HepG2 (cell line): ENCODE data around the gene ANXA5. TPM values are rescaled to one million over a fixed set of nuclear protein-coding genes. Genes with fewer than 3 reads are reported as not detected.

ENCODE experiments used
- ARNTL ChIP-seq: sonication (generic); formaldehyde crosslinking; IDR thresholded peaks from 2 replicates; pipeline ENCODE4 v1.4.0; 2020; ENCODE audit warnings: mild to moderate bottlenecking, missing genetic modification reagents
- ATF2 ChIP-seq: sonication (generic); formaldehyde crosslinking; IDR thresholded peaks from 2 replicates; pipeline ENCODE4 v1.4.0; 2020; ENCODE audit warnings: missing genetic modification reagents
- ATF7 ChIP-seq, 2 experiments: fragments of 450-650 bp in 1 of 2; sonication (generic) in 1 of 2; formaldehyde crosslinking in 1 of 2; IDR thresholded peaks; 2 replicates each; pipeline versions ENCODE4 v1.4.0 to v1.6.1; 2016 to 2020; ENCODE audit warnings: antibody characterized with exemption in 1 of 2, mild to moderate bottlenecking in 1 of 2, missing genetic modification reagents in 1 of 2
- ETV5 ChIP-seq: IDR thresholded peaks from 2 replicates; pipeline ENCODE4 v1.6.1; 2018; ENCODE audit warnings: missing biosample characterization, missing genetic modification reagents, inconsistent platforms, borderline replicate concordance
- HBP1 ChIP-seq: IDR thresholded peaks from 2 replicates; pipeline ENCODE4 v1.6.1; 2016; ENCODE audit warnings: low read depth, control low read depth
- MXI1 ChIP-seq: IDR thresholded peaks from 3 replicates; pipeline ENCODE4 v1.6.1; 2012; ENCODE audit warnings: low read depth, low read length, inconsistent platforms, borderline replicate concordance
- PITX1 ChIP-seq: sonication (generic); formaldehyde crosslinking; IDR thresholded peaks from 2 replicates; pipeline ENCODE4 v1.5.1; 2020; ENCODE audit warnings: mild to moderate bottlenecking, missing genetic modification reagents
- SIX1 ChIP-seq: sonication (generic); formaldehyde crosslinking; IDR thresholded peaks from 2 replicates; pipeline ENCODE4 v1.4.0; 2020; ENCODE audit warnings: missing genetic modification reagents, borderline replicate concordance
- SUZ12 ChIP-seq: fragments of 150-350 bp; IDR thresholded peaks from 2 replicates; pipeline ENCODE4 v1.6.1; 2014; ENCODE audit warnings: low read depth, low read length
- TFDP1 ChIP-seq: IDR thresholded peaks from 2 replicates; pipeline ENCODE4 v1.6.1; 2016; ENCODE audit warnings: missing compliant biosample characterization, missing genetic modification reagents, borderline replicate concordance
- YEATS4 ChIP-seq: sonication (generic); formaldehyde crosslinking; IDR thresholded peaks from 2 replicates; pipeline ENCODE4 v1.4.0; 2020; ENCODE audit warnings: missing genetic modification reagents, borderline replicate concordance
- ZC3H4 ChIP-seq: sonication (generic); formaldehyde crosslinking; IDR thresholded peaks from 2 replicates; pipeline ENCODE4 v1.4.0; 2020; ENCODE audit warnings: missing genetic modification reagents, borderline replicate concordance
- ZFX ChIP-seq: sonication (generic); formaldehyde crosslinking; IDR thresholded peaks from 2 replicates; pipeline ENCODE4 v1.4.0; 2020; ENCODE audit warnings: mild to moderate bottlenecking, low read depth, missing genetic modification reagents, moderate library complexity
- ZFY ChIP-seq: sonication (generic); formaldehyde crosslinking; IDR thresholded peaks from 2 replicates; pipeline ENCODE4 v1.4.0; 2020; ENCODE audit warnings: missing genetic modification reagents
- ZNF30 ChIP-seq: sonication (generic); formaldehyde crosslinking; IDR thresholded peaks from 2 replicates; pipeline ENCODE4 v1.5.0; 2020; ENCODE audit warnings: mild to moderate bottlenecking, missing genetic modification reagents
- polyA plus RNA-seq, 8 experiments: library from polyadenylated mRNA; depleted of rRNA in 3 of 8; stranded (reverse) in 7 of 8; unstranded in 1 of 8; fragments of >200 nt; fragmentation: Illumina TruSeq in 4 of 8; extraction: Trizol in 4 of 8; gene quantifications; 2 replicates each; pipeline versions ENCODE4 v1.2.1 to v1.2.3, GENCODE V29; 2011 to 2016; ENCODE audit warnings: low read depth in 4 of 8, missing spikeins in 1 of 8, mixed read lengths in 1 of 8; ENCODE audit not compliant: insufficient read depth in 1 of 8
- total RNA-seq, 5 experiments: library from RNA; depleted of rRNA; stranded (reverse); fragments of >200 nt; fragmentation: Illumina TruSeq; extraction: Trizol; gene quantifications; 2 replicates each; pipeline ENCODE4 v1.2.3, GENCODE V29; 2016; ENCODE audit warnings: low read depth in 1 of 5
- TF ChIP-seq, protein P1 (sequence below): sonication (generic); formaldehyde crosslinking; IDR thresholded peaks from 2 replicates; pipeline ENCODE4 v1.4.0; 2020; ENCODE audit warnings: mild to moderate bottlenecking, missing genetic modification reagents
- TF ChIP-seq, protein P2 (sequence below): sonication (generic); formaldehyde crosslinking; IDR thresholded peaks from 2 replicates; pipeline ENCODE4 v1.4.0; 2020; ENCODE audit warnings: missing genetic modification reagents

Gene ANXA5
- total and polyA plus RNA-seq, 2 of the 13 experiments (the other 11 are each of a cell fraction or from before 2014, with no cell fraction given), result 209 to 342 TPM

DNA sequence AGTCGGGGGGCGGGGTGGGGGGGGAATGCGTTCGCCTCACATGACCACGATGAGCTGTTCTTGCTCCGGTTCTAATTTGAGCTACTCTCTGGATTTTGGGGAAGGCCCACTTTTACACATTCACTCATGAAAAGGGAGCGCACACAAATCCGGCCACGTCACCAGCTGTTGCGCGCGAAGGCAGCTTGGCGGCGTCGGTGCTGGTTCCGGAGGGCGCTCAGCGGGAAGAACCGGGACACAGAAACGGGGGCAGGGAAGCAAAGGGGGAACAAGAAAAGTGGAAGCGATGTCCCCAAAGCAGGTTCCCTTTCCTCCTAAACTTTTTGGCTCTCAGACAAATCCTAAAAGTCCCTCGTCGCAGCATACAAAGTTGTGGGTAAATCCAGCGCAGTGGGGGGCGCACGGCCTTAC, 605 bp downstream of the ANXA5 start (continued):
- TF ChIP-seq TFDP1 (CRISPR knock-in tag), result peak; percentile 59; the same call in 1 of the 2 replicates
- no peak for TF ChIP-seq ZFY
- TF ChIP-seq YEATS4, result peak; percentile 45; the same call in 1 of the 2 replicates
- no peak for TF ChIP-seq ZNF30
- TF ChIP-seq, protein P1, sequence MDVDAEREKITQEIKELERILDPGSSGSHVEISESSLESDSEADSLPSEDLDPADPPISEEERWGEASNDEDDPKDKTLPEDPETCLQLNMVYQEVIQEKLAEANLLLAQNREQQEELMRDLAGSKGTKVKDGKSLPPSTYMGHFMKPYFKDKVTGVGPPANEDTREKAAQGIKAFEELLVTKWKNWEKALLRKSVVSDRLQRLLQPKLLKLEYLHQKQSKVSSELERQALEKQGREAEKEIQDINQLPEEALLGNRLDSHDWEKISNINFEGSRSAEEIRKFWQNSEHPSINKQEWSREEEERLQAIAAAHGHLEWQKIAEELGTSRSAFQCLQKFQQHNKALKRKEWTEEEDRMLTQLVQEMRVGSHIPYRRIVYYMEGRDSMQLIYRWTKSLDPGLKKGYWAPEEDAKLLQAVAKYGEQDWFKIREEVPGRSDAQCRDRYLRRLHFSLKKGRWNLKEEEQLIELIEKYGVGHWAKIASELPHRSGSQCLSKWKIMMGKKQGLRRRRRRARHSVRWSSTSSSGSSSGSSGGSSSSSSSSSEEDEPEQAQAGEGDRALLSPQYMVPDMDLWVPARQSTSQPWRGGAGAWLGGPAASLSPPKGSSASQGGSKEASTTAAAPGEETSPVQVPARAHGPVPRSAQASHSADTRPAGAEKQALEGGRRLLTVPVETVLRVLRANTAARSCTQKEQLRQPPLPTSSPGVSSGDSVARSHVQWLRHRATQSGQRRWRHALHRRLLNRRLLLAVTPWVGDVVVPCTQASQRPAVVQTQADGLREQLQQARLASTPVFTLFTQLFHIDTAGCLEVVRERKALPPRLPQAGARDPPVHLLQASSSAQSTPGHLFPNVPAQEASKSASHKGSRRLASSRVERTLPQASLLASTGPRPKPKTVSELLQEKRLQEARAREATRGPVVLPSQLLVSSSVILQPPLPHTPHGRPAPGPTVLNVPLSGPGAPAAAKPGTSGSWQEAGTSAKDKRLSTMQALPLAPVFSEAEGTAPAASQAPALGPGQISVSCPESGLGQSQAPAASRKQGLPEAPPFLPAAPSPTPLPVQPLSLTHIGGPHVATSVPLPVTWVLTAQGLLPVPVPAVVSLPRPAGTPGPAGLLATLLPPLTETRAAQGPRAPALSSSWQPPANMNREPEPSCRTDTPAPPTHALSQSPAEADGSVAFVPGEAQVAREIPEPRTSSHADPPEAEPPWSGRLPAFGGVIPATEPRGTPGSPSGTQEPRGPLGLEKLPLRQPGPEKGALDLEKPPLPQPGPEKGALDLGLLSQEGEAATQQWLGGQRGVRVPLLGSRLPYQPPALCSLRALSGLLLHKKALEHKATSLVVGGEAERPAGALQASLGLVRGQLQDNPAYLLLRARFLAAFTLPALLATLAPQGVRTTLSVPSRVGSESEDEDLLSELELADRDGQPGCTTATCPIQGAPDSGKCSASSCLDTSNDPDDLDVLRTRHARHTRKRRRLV, result 0 out of 2 replicates have a peak, but pooled peaks have one; percentile 21
- no peak for TF ChIP-seq SUZ12
- TF ChIP-seq ATF2, result no peak
- TF ChIP-seq ZFX, result peak; percentile 10
- TF ChIP-seq ETV5, result peak; percentile 27; the same call in 1 of the 2 replicates
- peak; percentile 39; the same call in 1 of the 2 replicates for TF ChIP-seq PITX1
- TF ChIP-seq ARNTL (CRISPR knock-in tag), result peak; percentile 65; the same call in 1 of the 2 replicates
- no peak for TF ChIP-seq ZC3H4 (CRISPR knock-in tag)
- TF ChIP-seq, protein P2, sequence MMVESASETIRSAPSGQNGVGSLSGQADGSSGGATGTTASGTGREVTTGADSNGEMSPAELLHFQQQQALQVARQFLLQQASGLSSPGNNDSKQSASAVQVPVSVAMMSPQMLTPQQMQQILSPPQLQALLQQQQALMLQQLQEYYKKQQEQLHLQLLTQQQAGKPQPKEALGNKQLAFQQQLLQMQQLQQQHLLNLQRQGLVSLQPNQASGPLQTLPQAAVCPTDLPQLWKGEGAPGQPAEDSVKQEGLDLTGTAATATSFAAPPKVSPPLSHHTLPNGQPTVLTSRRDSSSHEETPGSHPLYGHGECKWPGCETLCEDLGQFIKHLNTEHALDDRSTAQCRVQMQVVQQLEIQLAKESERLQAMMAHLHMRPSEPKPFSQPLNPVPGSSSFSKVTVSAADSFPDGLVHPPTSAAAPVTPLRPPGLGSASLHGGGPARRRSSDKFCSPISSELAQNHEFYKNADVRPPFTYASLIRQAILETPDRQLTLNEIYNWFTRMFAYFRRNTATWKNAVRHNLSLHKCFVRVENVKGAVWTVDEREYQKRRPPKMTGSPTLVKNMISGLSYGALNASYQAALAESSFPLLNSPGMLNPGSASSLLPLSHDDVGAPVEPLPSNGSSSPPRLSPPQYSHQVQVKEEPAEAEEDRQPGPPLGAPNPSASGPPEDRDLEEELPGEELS (CRISPR knock-in tag), result no peak
- no peak for TF ChIP-seq HBP1
- no peak for TF ChIP-seq ATF7 (IDR thresholded peaks at IDR 0.05)
- no peak for TF ChIP-seq ATF7 (CRISPR knock-in tag; IDR thresholded peaks at IDR 0.05)
- no peak for TF ChIP-seq SIX1 (CRISPR knock-in tag)
- TF ChIP-seq MXI1, result no peak
